HepG2 (cell line): ENCODE measurements around the gene ARHGEF26. TPM values are rescaled to one million over a fixed set of nuclear protein-coding genes. Genes with fewer than 3 reads are reported as not detected.

ENCODE experiments used
- ATAC-seq: fragments of 200-7000 bp; cut with Tn5 transposase; 3 replicates; pipeline ENCODE4 v1.9.1; 2020; ENCODE audit warnings: mild to moderate bottlenecking, moderate library complexity
- BruUV-seq: library from RNA; stranded (reverse); fragments of 400-500 nt; replicated peaks from 2 replicates; lab custom pipeline; 2021; lab: Mats Ljungman, UMichigan
- CTCF ChIA-PET: fragments of 300-600 bp; formaldehyde crosslinking; extraction: SDS; loops from one replicate; lab custom pipeline; 2021; ENCODE audit warnings: low total read pairs, inconsistent platforms, low intra/inter-chr PET ratio; lab: Yijun Ruan, JAX
- POLR2A ChIA-PET: fragments of 350-600 bp; sonication (Branson Sonifier 250); formaldehyde crosslinking; loops from one replicate; lab custom pipeline; 2020; ENCODE audit warnings: antibody characterized with exemption, inconsistent platforms; lab: Yijun Ruan, JAX
- DNase-seq: peaks from one replicate; pipeline ENCODE4 v3.0.0-alpha.2; 2015; ENCODE audit warnings: low spot score
- FAIRE-seq: peaks from 3 replicates; lab custom pipeline; 2011; peaks lifted over from hg19 to GRCh38; lab: Jason Lieb, UNC
- H2AFZ ChIP-seq: one replicate; pipeline ENCODE4 v1.6.1; 2011; ENCODE audit warnings: low read length, inconsistent platforms
- H3K27ac ChIP-seq: fragments of 300-600 bp; 3 replicates; pipeline ENCODE4 v1.8.0; 2011; ENCODE audit warnings: mixed run types, mild to moderate bottlenecking, mixed read lengths, low read length, inconsistent platforms; ENCODE audit not compliant: insufficient read depth; ENCODE audit errors: extremely low read length
- H3K27me3 ChIP-seq, 2 experiments: fragments of 200-600 bp in 1 of 2; 2 replicates in 1 of 2; 3 replicates in 1 of 2; pipeline versions ENCODE4 v1.6.0 to v1.8.0; 2011; ENCODE audit warnings: low read length in 2 of 2, mild to moderate bottlenecking in 2 of 2, moderate library complexity in 2 of 2, inconsistent platforms in 1 of 2; ENCODE audit not compliant: insufficient read depth in 2 of 2, control insufficient read depth in 1 of 2
- H3K36me3 ChIP-seq, 2 experiments: fragments of 200-600 bp in 1 of 2; replicated peaks in 1 of 2; 2 replicates in 1 of 2; 3 replicates in 1 of 2; pipeline versions ENCODE4 v1.5.1 to v1.8.0; 2011; ENCODE audit warnings: low read length in 2 of 2, inconsistent platforms in 1 of 2; ENCODE audit not compliant: insufficient read depth in 2 of 2, control insufficient read depth in 1 of 2
- H3K4me1 ChIP-seq: 2 replicates; pipeline ENCODE4 v1.5.1; 2012; ENCODE audit warnings: low read length, inconsistent platforms; ENCODE audit not compliant: insufficient read depth
- H3K4me2 ChIP-seq: 2 replicates; pipeline ENCODE4 v1.6.0; 2011; ENCODE audit warnings: low read depth, low read length, inconsistent platforms
- H3K4me3 ChIP-seq, 3 experiments: fragments of 200-600 bp in 1 of 3; sonication (generic), shearing (Covaris generic) in 1 of 3; replicated peaks in 1 of 3; 2 replicates each; pipeline ENCODE4 v1.5.1; 2011 to 2016; ENCODE audit warnings: low read length in 3 of 3, inconsistent platforms in 2 of 3, low read depth in 2 of 3, mild to moderate bottlenecking in 2 of 3, control low read depth in 1 of 3, mixed read lengths in 1 of 3; ENCODE audit not compliant: insufficient read depth in 1 of 3
- H3K79me2 ChIP-seq: one replicate; pipeline ENCODE4 v1.6.1; 2011; ENCODE audit warnings: low read length, inconsistent platforms; ENCODE audit not compliant: insufficient read depth
- H3K9ac ChIP-seq: 2 replicates; pipeline ENCODE4 v1.6.0; 2011; ENCODE audit warnings: mild to moderate bottlenecking, low read depth, low read length, inconsistent platforms; ENCODE audit not compliant: insufficient read depth
- H3K9me3 ChIP-seq: 2 replicates; pipeline ENCODE4 v1.5.1; 2012; ENCODE audit warnings: mild to moderate bottlenecking, low read length
- H4K20me1 ChIP-seq: 2 replicates; pipeline ENCODE4 v1.6.0; 2011; ENCODE audit warnings: inconsistent platforms, mild to moderate bottlenecking, low read length, moderate library complexity; ENCODE audit not compliant: insufficient read depth
- FOXP4 ChIP-seq: sonication (generic); formaldehyde crosslinking; IDR thresholded peaks from 2 replicates; pipeline ENCODE4 v1.4.0; 2020; ENCODE audit warnings: missing genetic modification reagents
- NFE2L2 ChIP-seq: fragments of 150-350 bp; IDR thresholded peaks from 2 replicates; pipeline ENCODE4 v1.6.1; 2014; ENCODE audit warnings: low read length
- PAF1 ChIP-seq: IDR thresholded peaks from 2 replicates; pipeline ENCODE4 v1.6.1; 2016; ENCODE audit warnings: missing genetic modification reagents, missing compliant biosample characterization
- PLSCR1 ChIP-seq: sonication (generic); formaldehyde crosslinking; IDR thresholded peaks from 2 replicates; pipeline ENCODE4 v1.5.0; 2020; ENCODE audit warnings: missing genetic modification reagents, mild to moderate bottlenecking, borderline replicate concordance
- SALL2 ChIP-seq: sonication (generic); formaldehyde crosslinking; IDR thresholded peaks from 2 replicates; pipeline ENCODE4 v1.8.1; 2023; ENCODE audit warnings: mild to moderate bottlenecking, missing genetic modification reagents, inconsistent platforms
- ZNF414 ChIP-seq: sonication (generic); formaldehyde crosslinking; IDR thresholded peaks from 2 replicates; pipeline ENCODE4 v1.5.0; 2020; ENCODE audit warnings: missing genetic modification reagents
- WGBS: methylation state at CpG from one replicate; pipeline ENCODE4 v1.1.6; 2017; ENCODE audit warnings: low lambda C conversion rate; 5-methylcytosine and 5-hydroxymethylcytosine counted together
- in situ Hi-C: cut with HindIII; loops from 2 replicates; pipeline ENCODE4 v1.10.0; 2017; ENCODE audit warnings: low pct_unique_long_range_greater_than_20kb; ENCODE audit not compliant: extremely low pct_ligation_motif_present
- intact Hi-C: fragments of 100-400 bp; cut with micrococcal nuclease; formaldehyde crosslinking; loops from one replicate; pipeline ENCODE4 v1.10.0; 2022; ENCODE audit not compliant: unreplicated experiment
- polyA plus RNA-seq, 8 experiments: library from polyadenylated mRNA; depleted of rRNA in 3 of 8; stranded (reverse) in 7 of 8; unstranded in 1 of 8; fragments of >200 nt; fragmentation: Illumina TruSeq in 4 of 8; extraction: Trizol in 4 of 8; gene quantifications; 2 replicates each; pipeline versions ENCODE4 v1.2.1 to v1.2.3, GENCODE V29; 2011 to 2016; ENCODE audit warnings: low read depth in 4 of 8, missing spikeins in 1 of 8, mixed read lengths in 1 of 8; ENCODE audit not compliant: insufficient read depth in 1 of 8
- total RNA-seq, 5 experiments: library from RNA; depleted of rRNA; stranded (reverse); fragments of >200 nt; fragmentation: Illumina TruSeq; extraction: Trizol; gene quantifications; 2 replicates each; pipeline ENCODE4 v1.2.3, GENCODE V29; 2016; ENCODE audit warnings: low read depth in 1 of 5
- TF ChIP-seq, protein P1 (sequence below): sonication (generic); formaldehyde crosslinking; IDR thresholded peaks from 2 replicates; pipeline ENCODE4 v1.4.0; 2020; ENCODE audit warnings: missing genetic modification reagents
- TF ChIP-seq, protein P2 (sequence below): sonication (generic); formaldehyde crosslinking; IDR thresholded peaks from one replicate; pipeline ENCODE4 v1.5.1; 2020; ENCODE audit warnings: mild to moderate bottlenecking, missing genetic modification reagents; ENCODE audit errors: not compliant biosample characterization
- TF ChIP-seq, protein P3 (sequence below): sonication (generic); formaldehyde crosslinking; IDR thresholded peaks from 2 replicates; pipeline ENCODE4 v1.4.0; 2020; ENCODE audit warnings: missing genetic modification reagents

ARHGEF26 gene
- total and polyA plus RNA-seq, 2 of the 13 experiments (the other 11 are each of a cell fraction or from before 2014, with no cell fraction given) = 0.74 to 6.1 TPM

DNA sequence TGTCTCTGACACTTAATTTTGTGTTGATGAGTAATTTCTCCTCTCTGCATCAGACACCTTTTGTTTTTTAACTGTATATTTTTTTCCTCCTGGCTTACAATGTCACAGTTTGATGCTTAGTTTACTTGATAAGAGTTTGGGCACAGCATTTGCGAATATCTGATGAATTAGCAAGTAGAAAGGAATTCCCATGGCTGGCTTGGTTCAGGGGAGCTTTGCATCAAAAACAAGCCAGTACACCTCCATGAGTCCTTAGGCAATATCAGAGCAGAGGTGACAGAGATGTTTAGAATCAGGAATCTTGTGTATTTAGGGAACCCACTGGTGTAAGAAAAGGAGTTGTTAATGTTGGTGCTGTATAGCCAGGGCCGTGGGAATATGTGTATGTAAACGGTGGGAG, 9.3 kb downstream of the ARHGEF26 start:
- H3K27me3 ChIP-seq = no peaks in the 10 kb centered on the region
- H3K27ac ChIP-seq = no peak overlapping the region
- no peak overlapping the region for H2AFZ ChIP-seq
- H3K36me3 ChIP-seq = no peaks in the 10 kb centered on the region
- no peak overlapping the region for H3K4me2 ChIP-seq
- intact Hi-C loops = no loop called here
- H3K9me3 ChIP-seq = no peaks in the 10 kb centered on the region
- no peaks in the 10 kb centered on the region for H3K79me2 ChIP-seq
- H3K4me1 ChIP-seq = peaks cover 16% of the 10 kb centered on the region
- 50% methylated on average over 3 of the region's 3 CpGs for WGBS
- no peak for DNase-seq
- no peak overlapping the region for H3K9ac ChIP-seq
- no peaks in the 10 kb centered on the region for H4K20me1 ChIP-seq
- BruUV-seq = no TSS peak
- H3K4me3 ChIP-seq = no peak overlapping the region
- in situ Hi-C loops = no loop called here
- no peak for FAIRE-seq
- ATAC-seq = no peak
- ChIA-PET POLR2A (no interaction called here), CTCF (no interaction called here)
- no peak for TF ChIP-seq PAF1 (CRISPR knock-in tag)
- no peak for TF ChIP-seq PLSCR1 (CRISPR knock-in tag)
- no peak for TF ChIP-seq SALL2
- no peak for TF ChIP-seq ZNF414 (CRISPR knock-in tag)
- TF ChIP-seq, protein P1, sequence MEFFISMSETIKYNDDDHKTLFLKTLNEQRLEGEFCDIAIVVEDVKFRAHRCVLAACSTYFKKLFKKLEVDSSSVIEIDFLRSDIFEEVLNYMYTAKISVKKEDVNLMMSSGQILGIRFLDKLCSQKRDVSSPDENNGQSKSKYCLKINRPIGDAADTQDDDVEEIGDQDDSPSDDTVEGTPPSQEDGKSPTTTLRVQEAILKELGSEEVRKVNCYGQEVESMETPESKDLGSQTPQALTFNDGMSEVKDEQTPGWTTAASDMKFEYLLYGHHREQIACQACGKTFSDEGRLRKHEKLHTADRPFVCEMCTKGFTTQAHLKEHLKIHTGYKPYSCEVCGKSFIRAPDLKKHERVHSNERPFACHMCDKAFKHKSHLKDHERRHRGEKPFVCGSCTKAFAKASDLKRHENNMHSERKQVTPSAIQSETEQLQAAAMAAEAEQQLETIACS (CRISPR knock-in tag) = no peak
- TF ChIP-seq, protein P2, sequence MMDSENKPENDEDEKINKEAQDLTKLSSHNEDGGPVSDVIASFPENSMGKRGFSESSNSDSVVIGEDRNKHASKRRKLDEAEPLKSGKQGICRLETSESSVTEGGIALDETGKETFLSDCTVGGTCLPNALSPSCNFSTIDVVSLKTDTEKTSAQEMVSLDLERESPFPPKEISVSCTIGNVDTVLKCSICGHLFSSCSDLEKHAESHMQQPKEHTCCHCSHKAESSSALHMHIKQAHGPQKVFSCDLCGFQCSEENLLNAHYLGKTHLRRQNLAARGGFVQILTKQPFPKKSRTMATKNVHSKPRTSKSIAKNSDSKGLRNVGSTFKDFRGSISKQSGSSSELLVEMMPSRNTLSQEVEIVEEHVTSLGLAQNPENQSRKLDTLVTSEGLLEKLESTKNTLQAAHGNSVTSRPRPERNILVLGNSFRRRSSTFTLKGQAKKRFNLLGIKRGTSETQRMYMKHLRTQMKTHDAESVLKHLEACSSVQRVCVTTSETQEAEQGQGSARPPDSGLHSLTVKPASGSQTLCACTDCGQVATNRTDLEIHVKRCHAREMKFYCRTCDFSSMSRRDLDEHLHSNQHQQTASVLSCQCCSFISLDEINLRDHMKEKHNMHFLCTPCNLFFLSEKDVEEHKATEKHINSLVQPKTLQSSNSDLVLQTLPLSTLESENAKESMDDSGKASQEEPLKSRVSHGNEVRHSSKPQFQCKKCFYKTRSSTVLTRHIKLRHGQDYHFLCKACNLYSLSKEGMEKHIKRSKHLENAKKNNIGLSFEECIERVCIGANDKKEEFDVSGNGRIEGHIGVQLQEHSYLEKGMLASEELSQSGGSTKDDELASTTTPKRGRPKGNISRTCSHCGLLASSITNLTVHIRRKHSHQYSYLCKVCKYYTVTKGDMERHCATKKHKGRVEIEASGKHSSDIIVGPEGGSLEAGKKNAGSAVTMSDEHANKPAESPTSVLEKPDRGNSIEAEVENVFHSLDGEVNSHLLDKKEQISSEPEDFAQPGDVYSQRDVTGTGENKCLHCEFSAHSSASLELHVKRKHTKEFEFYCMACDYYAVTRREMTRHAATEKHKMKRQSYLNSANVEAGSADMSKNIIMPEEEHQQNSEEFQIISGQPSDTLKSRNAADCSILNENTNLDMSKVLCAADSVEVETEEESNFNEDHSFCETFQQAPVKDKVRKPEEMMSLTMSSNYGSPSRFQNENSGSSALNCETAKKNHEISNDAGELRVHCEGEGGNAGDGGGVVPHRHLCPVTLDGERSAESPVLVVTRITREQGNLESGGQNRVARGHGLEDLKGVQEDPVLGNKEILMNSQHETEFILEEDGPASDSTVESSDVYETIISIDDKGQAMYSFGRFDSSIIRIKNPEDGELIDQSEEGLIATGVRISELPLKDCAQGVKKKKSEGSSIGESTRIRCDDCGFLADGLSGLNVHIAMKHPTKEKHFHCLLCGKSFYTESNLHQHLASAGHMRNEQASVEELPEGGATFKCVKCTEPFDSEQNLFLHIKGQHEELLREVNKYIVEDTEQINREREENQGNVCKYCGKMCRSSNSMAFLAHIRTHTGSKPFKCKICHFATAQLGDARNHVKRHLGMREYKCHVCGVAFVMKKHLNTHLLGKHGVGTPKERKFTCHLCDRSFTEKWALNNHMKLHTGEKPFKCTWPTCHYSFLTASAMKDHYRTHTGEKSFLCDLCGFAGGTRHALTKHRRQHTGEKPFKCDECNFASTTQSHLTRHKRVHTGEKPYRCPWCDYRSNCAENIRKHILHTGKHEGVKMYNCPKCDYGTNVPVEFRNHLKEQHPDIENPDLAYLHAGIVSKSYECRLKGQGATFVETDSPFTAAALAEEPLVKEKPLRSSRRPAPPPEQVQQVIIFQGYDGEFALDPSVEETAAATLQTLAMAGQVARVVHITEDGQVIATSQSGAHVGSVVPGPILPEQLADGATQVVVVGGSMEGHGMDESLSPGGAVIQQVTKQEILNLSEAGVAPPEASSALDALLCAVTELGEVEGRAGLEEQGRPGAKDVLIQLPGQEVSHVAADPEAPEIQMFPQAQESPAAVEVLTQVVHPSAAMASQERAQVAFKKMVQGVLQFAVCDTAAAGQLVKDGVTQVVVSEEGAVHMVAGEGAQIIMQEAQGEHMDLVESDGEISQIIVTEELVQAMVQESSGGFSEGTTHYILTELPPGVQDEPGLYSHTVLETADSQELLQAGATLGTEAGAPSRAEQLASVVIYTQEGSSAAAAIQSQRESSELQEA (CRISPR knock-in tag) = no peak
- TF ChIP-seq NFE2L2 = no peak
- TF ChIP-seq, protein P3, sequence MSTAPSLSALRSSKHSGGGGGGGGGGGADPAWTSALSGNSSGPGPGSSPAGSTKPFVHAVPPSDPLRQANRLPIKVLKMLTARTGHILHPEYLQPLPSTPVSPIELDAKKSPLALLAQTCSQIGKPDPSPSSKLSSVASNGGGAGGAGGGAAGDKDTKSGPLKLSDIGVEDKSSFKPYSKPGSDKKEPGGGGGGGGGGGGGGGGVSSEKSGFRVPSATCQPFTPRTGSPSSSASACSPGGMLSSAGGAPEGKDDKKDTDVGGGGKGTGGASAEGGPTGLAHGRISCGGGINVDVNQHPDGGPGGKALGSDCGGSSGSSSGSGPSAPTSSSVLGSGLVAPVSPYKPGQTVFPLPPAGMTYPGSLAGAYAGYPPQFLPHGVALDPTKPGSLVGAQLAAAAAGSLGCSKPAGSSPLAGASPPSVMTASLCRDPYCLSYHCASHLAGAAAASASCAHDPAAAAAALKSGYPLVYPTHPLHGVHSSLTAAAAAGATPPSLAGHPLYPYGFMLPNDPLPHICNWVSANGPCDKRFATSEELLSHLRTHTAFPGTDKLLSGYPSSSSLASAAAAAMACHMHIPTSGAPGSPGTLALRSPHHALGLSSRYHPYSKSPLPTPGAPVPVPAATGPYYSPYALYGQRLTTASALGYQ = no peak
- TF ChIP-seq FOXP4 (CRISPR knock-in tag) = no peak
